B cell (primary cell): ENCODE measurements around the gene AKR1C4. TPM values are rescaled to one million over a fixed set of nuclear protein-coding genes. Genes with fewer than 3 reads are reported as not detected.
"Not testable (repeated sequence)": the region's sequence is repeated elsewhere in the genome, so short reads cannot be mapped to it uniquely, and the experiment has no call there.

Experiments used
- ATAC-seq: fragments of 200-7000 bp; cut with Tn5 transposase; one replicate; pipeline ENCODE4 v1.10.0; 2021; ENCODE audit warnings: low read depth, mild to moderate bottlenecking, moderate number of reproducible peaks, moderate library complexity
- CTCF ChIA-PET: fragments of 350-600 bp; sonication (Branson Sonifier 250); formaldehyde crosslinking; loops from one replicate; lab custom pipeline; 2021; ENCODE audit warnings: antibody characterized with exemption, inconsistent platforms; lab: Charles Lee
- POLR2A ChIA-PET: fragments of 350-600 bp; sonication (Branson Sonifier 250); formaldehyde crosslinking; loops from one replicate; lab custom pipeline; 2021; ENCODE audit warnings: antibody characterized with exemption; lab: Charles Lee
- DNase-seq: peaks from one replicate; pipeline ENCODE4 v3.0.0; 2013
- H2AFZ ChIP-seq: 2 replicates; pipeline ENCODE4 v1.6.1; 2012; ENCODE audit warnings: mild to moderate bottlenecking, low read depth, low read length; ENCODE audit not compliant: insufficient read depth, poor library complexity, severe bottlenecking
- H3K27ac ChIP-seq, 2 donors: 1 replicate in 1 of 2; 2 replicates in 1 of 2; pipeline ENCODE4 v1.5.1; 2012 to 2013; ENCODE audit warnings: low read length in 2 of 2, mild to moderate bottlenecking in 2 of 2, moderate library complexity in 1 of 2
- H3K27me3 ChIP-seq, 4 experiments: fragments of 200-600 bp in 1 of 4; sonication (generic) in 1 of 4; replicated peaks in 1 of 4; 1 replicate in 2 of 4; 2 replicates in 2 of 4; pipeline versions ENCODE4 v1.6.1 to v1.7.0; 2013 to 2016; ENCODE audit warnings: low read length in 3 of 4, mild to moderate bottlenecking in 2 of 4, mixed read lengths in 1 of 4, moderate library complexity in 1 of 4; ENCODE audit not compliant: insufficient read depth in 4 of 4, control insufficient read depth in 3 of 4; ENCODE audit errors: control extremely low read depth in 1 of 4
- H3K36me3 ChIP-seq, 2 experiments: replicated peaks in 1 of 2; 1 replicate in 1 of 2; 2 replicates in 1 of 2; pipeline versions ENCODE4 v1.6.1 to v1.7.1; 2013; ENCODE audit warnings: low read length in 1 of 2; ENCODE audit not compliant: insufficient read depth in 2 of 2, control insufficient read depth in 1 of 2; ENCODE audit errors: control extremely low read depth in 1 of 2, extremely low read depth in 1 of 2
- H3K4me1 ChIP-seq, 2 donors: fragments of 200-600 bp in 1 of 2; sonication (generic) in 1 of 2; 1 replicate in 1 of 2; 2 replicates in 1 of 2; pipeline versions ENCODE4 v1.5.1 to v1.6.1; 2013 to 2017; ENCODE audit warnings: low read length in 2 of 2; ENCODE audit not compliant: control insufficient read depth in 2 of 2, insufficient read depth in 2 of 2
- H3K4me2 ChIP-seq: replicated peaks from 2 replicates; pipeline ENCODE3; 2012; ENCODE audit warnings: mild to moderate bottlenecking, low read depth, low read length; ENCODE audit not compliant: poor library complexity, severe bottlenecking
- H3K4me3 ChIP-seq, 5 experiments: fragments of 200-600 bp in 1 of 5; sonication (generic) in 1 of 5; 1 replicate in 3 of 5; 2 replicates in 2 of 5; pipeline versions ENCODE4 v1.5.1 to v1.7.0; 2011 to 2016; ENCODE audit warnings: low read length in 4 of 5, mild to moderate bottlenecking in 4 of 5, low read depth in 2 of 5, control low read depth in 1 of 5, moderate library complexity in 1 of 5; ENCODE audit not compliant: insufficient read depth in 1 of 5; ENCODE audit errors: control extremely low read depth in 1 of 5, extremely low read depth in 1 of 5
- H3K79me2 ChIP-seq: fragments of 200-600 bp; sonication (generic); one replicate; pipeline ENCODE4 v1.6.0; 2016; ENCODE audit warnings: low read length; ENCODE audit not compliant: control insufficient read depth, insufficient read depth
- H3K9ac ChIP-seq: fragments of 200-600 bp; sonication (generic); 2 replicates; pipeline ENCODE4 v1.6.1; 2017; ENCODE audit warnings: mild to moderate bottlenecking, low read length, moderate library complexity
- H3K9me3 ChIP-seq, 3 donors: one replicate each; pipeline versions ENCODE4 v1.6.1 to v1.7.1; 2013; ENCODE audit warnings: low read length in 2 of 3; ENCODE audit not compliant: control insufficient read depth in 2 of 3, insufficient read depth in 1 of 3; ENCODE audit errors: control extremely low read depth in 1 of 3
- H4K20me1 ChIP-seq: 2 replicates; pipeline ENCODE4 v1.6.0; 2012; ENCODE audit warnings: mild to moderate bottlenecking, low read length; ENCODE audit not compliant: insufficient read depth, control insufficient read depth, poor library complexity, severe bottlenecking
- H3K27ac Mint-ChIP-seq: one replicate; pipeline ENCODE4 v1.8.0; 2021; ENCODE audit warnings: mixed read lengths
- H3K27me3 Mint-ChIP-seq: one replicate; pipeline ENCODE4 v1.8.0; 2021; ENCODE audit warnings: mixed read lengths
- H3K4me1 Mint-ChIP-seq: one replicate; pipeline ENCODE4 v1.8.0; 2021; ENCODE audit warnings: mixed read lengths
- H3K4me3 Mint-ChIP-seq: one replicate; pipeline ENCODE4 v1.8.0; 2021; ENCODE audit warnings: mixed read lengths
- H3K9me3 Mint-ChIP-seq: one replicate; pipeline ENCODE4 v1.8.0; 2022; ENCODE audit warnings: mixed read lengths; ENCODE audit not compliant: insufficient read depth
- CTCF ChIP-seq: fragments of 200-600 bp; IDR thresholded peaks from one replicate; pipeline ENCODE4 v1.8.0; 2022; ENCODE audit warnings: antibody characterized with exemption, mild to moderate bottlenecking
- EZH2 ChIP-seq: IDR thresholded peaks from 2 replicates; pipeline ENCODE4 v1.6.1; 2012; ENCODE audit warnings: borderline replicate concordance, low read depth, mild to moderate bottlenecking, moderate library complexity, low read length; ENCODE audit not compliant: insufficient read depth, poor library complexity, severe bottlenecking
- WGBS: methylation state at CpG from one replicate; pipeline ENCODE4 v1.1.5; 2013; ENCODE audit warnings: missing lambda C conversion rate; ENCODE audit not compliant: insufficient coverage; 5-methylcytosine and 5-hydroxymethylcytosine counted together
- intact Hi-C: fragments of 100-400 bp; cut with micrococcal nuclease; formaldehyde crosslinking; loops from one replicate; pipeline ENCODE4 v1.10.0; 2022
- polyA plus RNA-seq: library from polyadenylated mRNA; depleted of rRNA; stranded (reverse); fragments of >200 nt; gene quantifications from 2 replicates; pipeline ENCODE4 v1.2.3, GENCODE V29; 2012
- total RNA-seq, 2 donors: library from RNA; stranded (reverse); fragments of 120-200 nt in 1 of 2; gene quantifications; 1 replicate in 1 of 2; 2 replicates in 1 of 2; pipeline versions ENCODE4 v1.2.3 to v1.2.4, GENCODE V29; 2013 to 2022

AKR1C4 gene
- total and polyA plus RNA-seq, 2 donors (not counting 1 experiment from before 2014, with no cell fraction given) = not detected

GRCh38 chr10:5234106-5234860 lies 37.6 kb downstream of the AKR1C4 start:
- WGBS = 72% methylated on average over 5 of the region's 6 CpGs
- Histone ChIP-seq H3K79me2 (no peaks in the 10 kb centered on the region), H3K4me2 (no peak overlapping the region), H3K27ac (no peak overlapping the region), H3K27me3 (no peaks in the 10 kb centered on the region), H4K20me1 (no peaks in the 10 kb centered on the region), H3K4me1 (no peaks in the 10 kb centered on the region), H2AFZ (no peak overlapping the region), H3K36me3 (no peaks in the 10 kb centered on the region), H3K9ac (no peak overlapping the region), H3K9me3 (no peaks in the 10 kb centered on the region), H3K4me3 (no peak overlapping the region)
- ChIA-PET CTCF (no interaction called here), POLR2A (no interaction called here)
- ATAC-seq (no peak), DNase-seq (no peak)
- no peak overlapping the region for H3K4me3 Mint-ChIP-seq
- TF ChIP-seq EZH2 (no peak), CTCF (no peak)
- H3K27ac Mint-ChIP-seq = no peak overlapping the region
- H3K4me1 Mint-ChIP-seq = no peaks in the 10 kb centered on the region
- H3K27me3 Mint-ChIP-seq = peaks cover 6% of the 10 kb centered on the region
- peaks cover 7% of the 10 kb centered on the region for H3K9me3 Mint-ChIP-seq
- intact Hi-C loops = no loop called here

GRCh38 chr10:5237541-5237940 lies 40.9 kb downstream of the AKR1C4 start:
- CTCF ChIA-PET, H3K27me3 Mint-ChIP-seq, H3K9me3 ChIP-seq, H3K4me3 ChIP-seq, H3K27ac Mint-ChIP-seq, H3K36me3 ChIP-seq, DNase-seq, H3K4me3 Mint-ChIP-seq, H3K9me3 Mint-ChIP-seq, H3K4me1 Mint-ChIP-seq, POLR2A ChIA-PET, H4K20me1 ChIP-seq, intact Hi-C loops, H2AFZ ChIP-seq, H3K79me2 ChIP-seq, ATAC-seq, H3K27me3 ChIP-seq, H3K9ac ChIP-seq, H3K27ac ChIP-seq, H3K4me1 ChIP-seq, H3K4me2 ChIP-seq: not testable (repeated sequence)
- no CpG with 5 or more reads among the region's 2 CpGs for WGBS
